HG03103 (cell line): ENCODE results near the gene ESRRA.
A peak's percentile ranks its signal among the peaks of the same experiment; 100 is the strongest.

ENCODE experiments used
- ATAC-seq: cut with Tn5 transposase; IDR thresholded peaks from one replicate; pipeline ENCODE4 v1.9.1; 2021; ENCODE audit warnings: low read depth; ENCODE audit not compliant: unreplicated experiment

Gene ESRRA

GRCh38 chr11:64291262-64291751 is 14.0 kb upstream of the ESRRA start, which contains the start of gene KCNK4:
Gene KCNK4, plus strand, starts transcription at chr11:64291302. Its CDS starts 1,717 bp downstream, at chr11:64293019.
- no peak for ATAC-seq

GRCh38 chr11:64291752-64292459 is 13.4 kb upstream of the ESRRA start:
- ATAC-seq, result no peak

GRCh38 chr11:64292460-64293254 is 12.7 kb upstream of the ESRRA start:
- no peak for ATAC-seq

GRCh38 chr11:64294774-64295173 is 10.6 kb upstream of the ESRRA start:
- no peak for ATAC-seq

GRCh38 chr11:64295760-64296159 is 9.6 kb upstream of the ESRRA start:
- ATAC-seq, result no peak

GRCh38 chr11:64296236-64296635 is 9.1 kb upstream of the ESRRA start:
- ATAC-seq, result no peak

GRCh38 chr11:64296830-64297698 is 8.3 kb upstream of the ESRRA start:
- ATAC-seq, result no peak

GRCh38 chr11:64297699-64298358 is 7.5 kb upstream of the ESRRA start:
- no peak for ATAC-seq

- no peak for ATAC-seq
These were observed 6.1 kb upstream of the ESRRA start for GRCh38 chr11:64298966-64299846.

GRCh38 chr11:64299847-64300648 is 5.3 kb upstream of the ESRRA start, which contains the start of gene CATSPERZ:
Gene CATSPERZ, plus strand, starts transcription at chr11:64300358. Its CDS starts 53 bp downstream, at chr11:64300411.
- no peak for ATAC-seq

- no peak for ATAC-seq
These were observed 2.0 kb upstream of the ESRRA start for GRCh38 chr11:64303109-64304031.

- ATAC-seq, result no peak
These were observed 1.4 kb upstream of the ESRRA start for GRCh38 chr11:64304032-64304315.

GRCh38 chr11:64304316-64305072 is 830 bp upstream of the ESRRA start:
- peak; percentile 1 for ATAC-seq

GRCh38 chr11:64305691-64306562 is 603 bp downstream of the ESRRA start:
- peak; percentile 14 for ATAC-seq

GRCh38 chr11:64306563-64306875 is 1.2 kb downstream of the ESRRA start:
- ATAC-seq, result no peak
